Stimulated activated CD4-positive, alpha-beta T cell treated with anti-CD3 and anti-CD28 coated beads, Interleukin-1b, Interleukin-23, amount 100 ng/mL, for 48 hours (primary cell): ENCODE data around the gene FTHL17.

ENCODE experiments used
- DNase-seq: peaks from one replicate; pipeline ENCODE4 v3.0.0-alpha.2; 2020

FTHL17 gene

GRCh38 chrX:31036895-31037294 is 34.9 kb downstream of the FTHL17 start:
- DNase-seq: no peak

GRCh38 chrX:31027351-31027750 is 44.5 kb downstream of the FTHL17 start:
- no peak for DNase-seq

- no peak for DNase-seq
Observed at GRCh38 chrX:31024866-31025265, 47.0 kb downstream of the FTHL17 start.

GRCh38 chrX:31021537-31021936 is 50.3 kb downstream of the FTHL17 start:
- DNase-seq: no peak
